ENCODE data around the gene MAGI2. TPM values are rescaled to one million over a fixed set of nuclear protein-coding genes. Genes with fewer than 3 reads are reported as not detected.

The MAGI2 gene
- total RNA-seq, 2 donors from 2014 or later: 10.3 to 19.2 TPM

GRCh38 chr7:79240413-79240812, 213.1 kb downstream of the MAGI2 start:
- Histone ChIP-seq H3K9me3 (ENCODE audit: control insufficient read depth, low read length) (peaks cover 7% of the 10 kb centered on the region), H3K27me3 (ENCODE audit: control insufficient read depth, insufficient read depth, low read length, poor library complexity, severe bottlenecking) (no peaks in the 10 kb centered on the region), H3K4me1 (ENCODE audit: control insufficient read depth, insufficient read depth, low read length) (no peaks in the 10 kb centered on the region), H3K4me3 (ENCODE audit: low read length) (no peak overlapping the region), H3K36me3 (ENCODE audit: control insufficient read depth, insufficient read depth, low read length) (no peaks in the 10 kb centered on the region), H3K9ac (ENCODE audit: extremely low read depth, low read length, poor library complexity, severe bottlenecking) (no peak overlapping the region), H3K27ac (ENCODE audit: low read depth, low read length) (no peak overlapping the region)
- TF ChIP-seq CTCF (conservative IDR thresholded peaks at IDR 0.05): no peak
- Mint-ChIP-seq H3K36me3 (ENCODE audit: low read depth) (no peaks in the 10 kb centered on the region), H3K4me1 (no peaks in the 10 kb centered on the region), H3K9me3 (peaks cover 11% of the 10 kb centered on the region), H3K27me3 (ENCODE audit: insufficient read depth) (no peaks in the 10 kb centered on the region), H3K27ac (no peak overlapping the region), H3K4me3 (no peak overlapping the region)
- no peak for DNase-seq
- 92 to 96% methylated on average over 2 of the region's 2 CpGs for WGBS, 2 experiments (ENCODE audit: insufficient coverage in 1 of 2, insufficient read length in 1 of 2)

GRCh38 chr7:79236352-79237028, 217.0 kb downstream of the MAGI2 start:
- H3K36me3 ChIP-seq (ENCODE audit: control insufficient read depth, insufficient read depth, low read length): no peaks in the 10 kb centered on the region
- no peaks in the 10 kb centered on the region for H3K27me3 ChIP-seq (ENCODE audit: control insufficient read depth, insufficient read depth, low read length, poor library complexity, severe bottlenecking)
- H3K27ac ChIP-seq (ENCODE audit: low read depth, low read length): no peak overlapping the region
- peaks cover 3% of the 10 kb centered on the region for H3K9me3 ChIP-seq (ENCODE audit: control insufficient read depth, low read length)
- Mint-ChIP-seq H3K36me3 (ENCODE audit: low read depth) (no peaks in the 10 kb centered on the region), H3K4me1 (no peaks in the 10 kb centered on the region), H3K27me3 (ENCODE audit: insufficient read depth) (no peaks in the 10 kb centered on the region), H3K4me3 (no peak overlapping the region), H3K9me3 (peaks cover 9% of the 10 kb centered on the region), H3K27ac (no peak overlapping the region)
- H3K4me1 ChIP-seq (ENCODE audit: control insufficient read depth, insufficient read depth, low read length): no peaks in the 10 kb centered on the region
- no peak for TF ChIP-seq CTCF (conservative IDR thresholded peaks at IDR 0.05)
- H3K4me3 ChIP-seq (ENCODE audit: low read length): no peak overlapping the region
- no peak for DNase-seq
- WGBS, 2 experiments (ENCODE audit: insufficient coverage in 1 of 2, insufficient read length in 1 of 2): 89 to 90% methylated on average over 2 to 4 of the region's 4 CpGs
- H3K9ac ChIP-seq (ENCODE audit: extremely low read depth, low read length, poor library complexity, severe bottlenecking): no peak overlapping the region

GRCh38 chr7:79227044-79227443, 226.4 kb downstream of the MAGI2 start:
- Histone ChIP-seq H3K27ac (ENCODE audit: low read depth, low read length) (no peak overlapping the region), H3K4me3 (ENCODE audit: low read length) (no peak overlapping the region), H3K9ac (ENCODE audit: extremely low read depth, low read length, poor library complexity, severe bottlenecking) (no peak overlapping the region), H3K27me3 (ENCODE audit: control insufficient read depth, insufficient read depth, low read length, poor library complexity, severe bottlenecking) (no peaks in the 10 kb centered on the region), H3K36me3 (ENCODE audit: control insufficient read depth, insufficient read depth, low read length) (no peaks in the 10 kb centered on the region), H3K9me3 (ENCODE audit: control insufficient read depth, low read length) (no peaks in the 10 kb centered on the region), H3K4me1 (ENCODE audit: control insufficient read depth, insufficient read depth, low read length) (no peaks in the 10 kb centered on the region)
- no peaks in the 10 kb centered on the region for H3K27me3 Mint-ChIP-seq (ENCODE audit: insufficient read depth)
- H3K36me3 Mint-ChIP-seq (ENCODE audit: low read depth): no peaks in the 10 kb centered on the region
- no peak for TF ChIP-seq CTCF (conservative IDR thresholded peaks at IDR 0.05)
- no peak overlapping the region for H3K4me3 Mint-ChIP-seq
- H3K27ac Mint-ChIP-seq: no peak overlapping the region
- peaks cover 3% of the 10 kb centered on the region for H3K4me1 Mint-ChIP-seq
- no peaks in the 10 kb centered on the region for H3K9me3 Mint-ChIP-seq
- DNase-seq: no peak
- 100% methylated on average over 1 of the region's 1 CpG for WGBS, 2 experiments (ENCODE audit: insufficient coverage in 1 of 2, insufficient read length in 1 of 2)
